ENCODE results near the gene ABLIM3.

Gene ABLIM3

DNA sequence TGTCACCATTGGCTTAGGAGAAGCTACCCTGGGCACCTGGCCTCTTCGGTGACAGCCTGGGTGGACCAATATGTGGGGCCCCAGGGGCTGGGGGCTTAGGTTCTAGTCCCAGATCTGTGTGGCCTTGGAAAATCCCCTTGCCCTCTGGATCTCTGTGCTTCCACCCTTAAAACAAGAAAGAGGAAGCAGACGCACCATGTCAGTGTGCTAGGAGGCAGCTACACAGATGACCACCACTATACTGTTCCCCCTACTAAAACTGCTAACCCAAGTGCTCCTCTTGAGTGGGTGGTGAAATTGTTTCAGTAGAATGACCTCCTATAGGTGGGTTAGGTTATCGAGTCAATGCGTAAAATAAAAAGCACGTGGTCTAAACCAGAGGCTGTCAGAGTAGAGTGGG lies 161.3 kb downstream of the ABLIM3 start:
- DNase-seq (ENCODE audit: low read depth): no peak
- no peak overlapping the region for H3K4me3 ChIP-seq (ENCODE audit: low read depth, low read length)
- TF ChIP-seq, protein P1, sequence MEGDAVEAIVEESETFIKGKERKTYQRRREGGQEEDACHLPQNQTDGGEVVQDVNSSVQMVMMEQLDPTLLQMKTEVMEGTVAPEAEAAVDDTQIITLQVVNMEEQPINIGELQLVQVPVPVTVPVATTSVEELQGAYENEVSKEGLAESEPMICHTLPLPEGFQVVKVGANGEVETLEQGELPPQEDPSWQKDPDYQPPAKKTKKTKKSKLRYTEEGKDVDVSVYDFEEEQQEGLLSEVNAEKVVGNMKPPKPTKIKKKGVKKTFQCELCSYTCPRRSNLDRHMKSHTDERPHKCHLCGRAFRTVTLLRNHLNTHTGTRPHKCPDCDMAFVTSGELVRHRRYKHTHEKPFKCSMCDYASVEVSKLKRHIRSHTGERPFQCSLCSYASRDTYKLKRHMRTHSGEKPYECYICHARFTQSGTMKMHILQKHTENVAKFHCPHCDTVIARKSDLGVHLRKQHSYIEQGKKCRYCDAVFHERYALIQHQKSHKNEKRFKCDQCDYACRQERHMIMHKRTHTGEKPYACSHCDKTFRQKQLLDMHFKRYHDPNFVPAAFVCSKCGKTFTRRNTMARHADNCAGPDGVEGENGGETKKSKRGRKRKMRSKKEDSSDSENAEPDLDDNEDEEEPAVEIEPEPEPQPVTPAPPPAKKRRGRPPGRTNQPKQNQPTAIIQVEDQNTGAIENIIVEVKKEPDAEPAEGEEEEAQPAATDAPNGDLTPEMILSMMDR (IDR thresholded peaks at IDR 0.05; ENCODE audit: control insufficient read depth, extremely low read depth, insufficient read depth): no peak

DNA sequence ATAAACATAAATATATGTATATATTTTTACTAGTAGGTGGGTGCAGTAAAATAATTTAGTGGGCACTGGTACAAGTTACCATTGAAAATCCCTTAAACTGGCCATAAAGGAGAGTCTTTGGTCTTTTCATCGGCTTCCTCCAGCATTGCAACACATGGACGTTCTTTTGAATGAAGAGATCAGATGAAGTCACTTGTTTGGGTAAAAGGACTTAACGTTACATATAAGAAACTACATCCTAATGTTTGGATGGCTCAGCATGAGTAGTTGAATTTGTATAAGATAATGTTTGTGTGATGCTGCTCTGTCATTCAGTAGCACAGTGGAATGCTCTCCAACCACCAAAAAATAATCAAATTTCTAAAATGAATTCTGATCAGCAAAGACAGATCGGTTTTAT lies 161.9 kb downstream of the ABLIM3 start:
- TF ChIP-seq, protein P1 (IDR thresholded peaks at IDR 0.05; ENCODE audit: control insufficient read depth, extremely low read depth, insufficient read depth): no peak
- no peak for DNase-seq (ENCODE audit: low read depth)
- H3K4me3 ChIP-seq (ENCODE audit: low read depth, low read length): no peak overlapping the region

GRCh38 chr5:149304195-149305078 lies 163.1 kb downstream of the ABLIM3 start:
- DNase-seq (ENCODE audit: low read depth): no peak
- TF ChIP-seq, protein P1 (IDR thresholded peaks at IDR 0.05; ENCODE audit: control insufficient read depth, extremely low read depth, insufficient read depth): no peak
- no peak overlapping the region for H3K4me3 ChIP-seq (ENCODE audit: low read depth, low read length)

GRCh38 chr5:149309354-149309753 lies 168.1 kb downstream of the ABLIM3 start:
- DNase-seq (ENCODE audit: low read depth): no peak
- no peak overlapping the region for H3K4me3 ChIP-seq (ENCODE audit: low read depth, low read length)
- TF ChIP-seq, protein P1 (IDR thresholded peaks at IDR 0.05; ENCODE audit: control insufficient read depth, extremely low read depth, insufficient read depth): no peak
